HCT116 (cell line): ENCODE data around the gene TM9SF4.
"Not testable (repeated sequence)": the region's sequence is repeated elsewhere in the genome, so short reads cannot be mapped to it uniquely, and the experiment has no call there.

Experiments used
- ELF1 ChIP-seq: IDR thresholded peaks from 2 replicates; pipeline ENCODE4 v1.6.1; 2012; ENCODE audit warnings: low read depth, borderline replicate concordance
- POLR2AphosphoS5 ChIP-seq: IDR thresholded peaks from 2 replicates; pipeline ENCODE4 v1.6.1; 2011; ENCODE audit warnings: mild to moderate bottlenecking, low read depth, low read length, moderate library complexity
- TF ChIP-seq, protein P1 (sequence below), 3 experiments: fragments of 200-600 bp in 1 of 3; sonication (generic) in 1 of 3; IDR thresholded peaks in 2 of 3; conservative IDR thresholded peaks in 1 of 3; 2 replicates each; pipeline ENCODE4 v1.5.1; 2012 to 2017; ENCODE audit warnings: low read depth in 2 of 3, low read length in 2 of 3, antibody characterized with exemption in 1 of 3, borderline replicate concordance in 1 of 3, control low read depth in 1 of 3, mild to moderate bottlenecking in 1 of 3, mixed read lengths in 1 of 3, mixed run types in 1 of 3, moderate library complexity in 1 of 3; ENCODE audit not compliant: insufficient read depth in 1 of 3

DNA sequence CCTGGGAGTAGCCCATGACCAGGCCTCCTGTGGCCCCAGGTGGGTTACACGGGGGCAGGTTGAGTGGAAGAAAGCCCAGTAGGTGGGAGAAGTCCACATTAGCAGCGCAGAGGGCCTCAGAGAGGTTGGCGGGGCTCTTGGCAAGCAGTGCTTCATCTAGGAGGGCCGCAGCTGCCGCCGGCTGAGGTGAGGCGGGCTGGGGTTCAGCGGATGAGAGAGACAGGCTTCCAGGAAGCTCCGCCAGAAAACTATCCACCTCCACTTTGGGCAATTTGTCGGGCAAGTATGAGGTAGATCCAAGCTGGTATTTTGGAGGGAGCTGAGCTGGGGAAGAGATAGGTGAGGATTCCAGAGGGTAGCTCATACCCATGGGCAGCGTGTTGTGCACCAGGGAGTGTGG is 87.1 kb downstream of the TM9SF4 start:
- TF ChIP-seq POLR2AphosphoS5, ELF1: not testable (repeated sequence)
- TF ChIP-seq, protein P1, sequence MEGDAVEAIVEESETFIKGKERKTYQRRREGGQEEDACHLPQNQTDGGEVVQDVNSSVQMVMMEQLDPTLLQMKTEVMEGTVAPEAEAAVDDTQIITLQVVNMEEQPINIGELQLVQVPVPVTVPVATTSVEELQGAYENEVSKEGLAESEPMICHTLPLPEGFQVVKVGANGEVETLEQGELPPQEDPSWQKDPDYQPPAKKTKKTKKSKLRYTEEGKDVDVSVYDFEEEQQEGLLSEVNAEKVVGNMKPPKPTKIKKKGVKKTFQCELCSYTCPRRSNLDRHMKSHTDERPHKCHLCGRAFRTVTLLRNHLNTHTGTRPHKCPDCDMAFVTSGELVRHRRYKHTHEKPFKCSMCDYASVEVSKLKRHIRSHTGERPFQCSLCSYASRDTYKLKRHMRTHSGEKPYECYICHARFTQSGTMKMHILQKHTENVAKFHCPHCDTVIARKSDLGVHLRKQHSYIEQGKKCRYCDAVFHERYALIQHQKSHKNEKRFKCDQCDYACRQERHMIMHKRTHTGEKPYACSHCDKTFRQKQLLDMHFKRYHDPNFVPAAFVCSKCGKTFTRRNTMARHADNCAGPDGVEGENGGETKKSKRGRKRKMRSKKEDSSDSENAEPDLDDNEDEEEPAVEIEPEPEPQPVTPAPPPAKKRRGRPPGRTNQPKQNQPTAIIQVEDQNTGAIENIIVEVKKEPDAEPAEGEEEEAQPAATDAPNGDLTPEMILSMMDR (IDR thresholded peaks at IDR 0.05 in 2 of 3, conservative IDR thresholded peaks at IDR 0.05 in 1 of 3; ENCODE audit: borderline replicate concordance in 1 of 3, insufficient read depth in 1 of 3, low read depth in 2 of 3, low read length in 2 of 3): not testable (repeated sequence)
